Measurements from ENCODE around the gene PRSS2.

The PRSS2 gene

DNA sequence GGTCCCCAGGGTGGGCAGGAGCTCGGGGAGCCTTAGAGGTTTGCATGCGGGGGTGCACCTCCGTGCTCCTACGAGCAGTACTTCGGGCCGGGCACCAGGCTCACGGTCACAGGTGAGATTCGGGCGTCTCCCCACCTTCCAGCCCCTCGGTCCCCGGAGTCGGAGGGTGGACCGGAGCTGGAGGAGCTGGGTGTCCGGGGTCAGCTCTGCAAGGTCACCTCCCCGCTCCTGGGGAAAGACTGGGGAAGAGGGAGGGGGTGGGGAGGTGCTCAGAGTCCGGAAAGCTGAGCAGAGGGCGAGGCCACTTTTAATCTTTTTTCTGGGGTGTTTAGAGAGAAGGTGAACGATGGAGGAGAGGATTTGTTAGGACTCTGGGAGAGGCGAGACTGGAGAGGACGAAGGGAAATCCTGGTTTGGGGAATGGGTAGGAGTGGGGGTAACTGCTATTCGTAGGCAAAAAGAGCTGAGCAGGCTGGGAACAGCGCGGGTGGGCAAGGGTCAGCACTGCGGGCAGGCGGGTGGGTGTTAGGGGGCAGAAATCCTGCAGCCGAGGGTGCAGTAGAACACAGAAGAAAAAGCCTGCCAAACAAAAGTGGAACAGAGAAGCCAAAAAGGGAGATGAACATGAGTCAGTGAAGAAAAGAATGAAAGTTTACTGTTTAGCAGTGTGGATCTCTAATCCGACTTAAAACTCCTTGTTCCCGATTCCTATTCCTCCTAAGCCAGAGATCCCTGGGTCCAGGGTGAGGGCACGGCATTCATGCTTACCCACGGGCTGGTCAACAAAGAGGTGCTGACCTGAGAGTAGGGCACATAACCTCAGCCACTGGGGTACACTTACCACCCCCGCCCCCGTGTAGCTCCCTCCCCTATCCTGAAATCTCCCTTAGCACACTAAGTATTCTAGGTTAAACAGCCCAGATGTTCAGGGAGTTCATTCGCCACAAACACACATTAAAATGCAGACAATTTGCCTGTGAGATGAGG lies 26.9 kb downstream of the PRSS2 start:
- in situ Hi-C loops (cut with MboI; ENCODE audit: low pct_unique_long_range_greater_than_20kb, low sequenced_read_pairs), result no loop called here
- no peak for DNase-seq

DNA sequence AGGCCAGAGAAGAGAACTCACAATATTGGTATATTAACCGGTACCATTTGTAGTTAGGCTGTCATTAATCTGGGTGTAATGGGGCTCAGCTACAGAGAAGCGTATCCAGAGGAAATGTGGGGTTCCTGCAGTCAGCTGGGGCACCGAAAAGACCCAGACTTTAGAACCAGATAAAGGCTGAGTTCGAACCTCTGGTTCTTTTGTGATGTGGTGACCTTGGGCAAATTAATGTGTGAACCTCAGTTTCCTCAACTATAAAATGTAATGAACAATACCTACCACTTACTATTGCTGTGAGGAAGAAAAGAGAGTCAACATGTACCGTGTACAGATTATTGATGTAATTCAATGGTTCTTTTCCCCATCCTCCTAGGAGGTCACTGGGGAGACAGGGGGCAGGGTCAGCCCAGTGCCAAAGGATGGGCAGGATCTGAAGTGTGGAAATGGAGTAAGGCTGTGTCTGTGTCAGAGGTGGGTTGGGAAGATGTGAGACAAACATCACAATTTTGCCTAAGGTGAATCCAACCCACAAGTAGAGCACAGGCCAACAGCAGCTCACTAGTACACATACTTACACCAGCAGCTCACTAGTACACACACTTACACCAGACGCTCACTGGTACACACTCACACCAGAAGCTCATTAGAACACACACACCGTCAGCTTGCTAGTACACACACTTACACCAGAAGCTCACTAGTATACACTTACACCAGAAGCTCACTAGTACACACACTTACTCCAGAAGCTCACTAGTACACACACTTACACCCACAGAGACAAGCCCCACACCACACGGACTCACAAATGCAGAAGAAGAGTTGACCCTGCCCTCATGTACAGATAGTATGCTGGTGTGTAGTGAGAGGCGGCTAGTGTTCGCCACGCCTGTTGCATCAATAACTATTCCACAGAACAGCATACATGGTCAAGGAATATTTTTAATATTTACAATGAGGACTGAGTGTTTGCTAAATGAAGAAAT lies 28.0 kb downstream of the PRSS2 start:
- DNase-seq, result no peak
- in situ Hi-C loops (cut with MboI; ENCODE audit: low pct_unique_long_range_greater_than_20kb, low sequenced_read_pairs), result no loop called here

GRCh38 chr7:142799437-142799835 lies 28.7 kb downstream of the PRSS2 start:
- in situ Hi-C loops (cut with MboI; ENCODE audit: low pct_unique_long_range_greater_than_20kb, low sequenced_read_pairs), result no loop called here
- no peak for DNase-seq

DNA sequence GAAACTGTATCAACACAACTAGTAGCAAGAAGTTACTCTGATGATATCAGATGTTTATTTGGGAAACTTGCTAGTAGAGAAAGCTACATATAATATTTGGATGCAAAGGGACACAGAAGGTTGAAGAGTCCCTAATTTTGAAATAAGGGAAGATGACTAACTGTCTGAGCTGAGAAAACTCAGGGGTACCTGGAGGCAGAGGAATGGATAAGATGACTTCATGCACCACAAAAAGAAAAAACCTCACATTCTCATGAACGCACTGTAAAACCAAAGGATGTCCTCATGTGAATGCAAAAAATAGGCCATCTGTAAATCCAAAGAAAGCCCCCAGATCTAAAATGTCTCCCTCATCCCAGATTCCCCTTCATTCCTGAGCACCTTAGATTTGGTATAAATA lies 29.3 kb downstream of the PRSS2 start:
- DNase-seq, result no peak
- in situ Hi-C loops (cut with MboI; ENCODE audit: low pct_unique_long_range_greater_than_20kb, low sequenced_read_pairs), result no loop called here

DNA sequence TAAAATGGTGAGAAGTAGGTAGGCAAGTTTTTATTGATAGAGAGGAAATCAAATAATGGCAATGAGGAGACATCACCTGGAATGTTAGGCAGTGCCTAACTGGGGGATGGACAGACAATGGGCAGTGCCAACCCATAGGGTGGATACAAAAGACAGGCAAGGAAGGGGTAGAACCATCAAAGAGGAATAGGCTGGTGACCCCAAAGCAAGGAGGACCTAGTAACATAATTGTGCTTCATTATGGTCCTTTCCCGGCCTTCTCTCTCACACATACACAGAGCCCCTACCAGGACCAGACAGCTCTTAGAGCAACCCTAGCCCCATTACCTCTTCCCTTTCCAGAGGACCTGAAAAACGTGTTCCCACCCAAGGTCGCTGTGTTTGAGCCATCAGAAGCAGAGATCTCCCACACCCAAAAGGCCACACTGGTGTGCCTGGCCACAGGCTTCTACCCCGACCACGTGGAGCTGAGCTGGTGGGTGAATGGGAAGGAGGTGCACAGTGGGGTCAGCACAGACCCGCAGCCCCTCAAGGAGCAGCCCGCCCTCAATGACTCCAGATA lies 30.0 kb downstream of the PRSS2 start:
- in situ Hi-C loops (cut with MboI; ENCODE audit: low pct_unique_long_range_greater_than_20kb, low sequenced_read_pairs), result no loop called here

DNA sequence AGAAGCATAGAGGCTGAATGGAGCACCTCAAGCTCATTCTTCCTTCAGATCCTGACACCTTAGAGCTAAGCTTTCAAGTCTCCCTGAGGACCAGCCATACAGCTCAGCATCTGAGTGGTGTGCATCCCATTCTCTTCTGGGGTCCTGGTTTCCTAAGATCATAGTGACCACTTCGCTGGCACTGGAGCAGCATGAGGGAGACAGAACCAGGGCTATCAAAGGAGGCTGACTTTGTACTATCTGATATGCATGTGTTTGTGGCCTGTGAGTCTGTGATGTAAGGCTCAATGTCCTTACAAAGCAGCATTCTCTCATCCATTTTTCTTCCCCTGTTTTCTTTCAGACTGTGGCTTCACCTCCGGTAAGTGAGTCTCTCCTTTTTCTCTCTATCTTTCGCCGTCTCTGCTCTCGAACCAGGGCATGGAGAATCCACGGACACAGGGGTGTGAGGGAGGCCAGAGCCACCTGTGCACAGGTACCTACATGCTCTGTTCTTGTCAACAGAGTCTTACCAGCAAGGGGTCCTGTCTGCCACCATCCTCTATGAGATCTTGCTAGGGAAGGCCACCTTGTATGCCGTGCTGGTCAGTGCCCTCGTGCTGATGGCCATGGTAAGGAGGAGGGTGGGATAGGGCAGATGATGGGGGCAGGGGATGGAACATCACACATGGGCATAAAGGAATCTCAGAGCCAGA lies 31.0 kb downstream of the PRSS2 start:
- in situ Hi-C loops (cut with MboI; ENCODE audit: low pct_unique_long_range_greater_than_20kb, low sequenced_read_pairs), result no loop called here
- no peak for DNase-seq

More for the DNA sequence above, 30.0 kb downstream of the PRSS2 start:
- DNase-seq, result no peak

GRCh38 chr7:142802301-142802700 lies 31.5 kb downstream of the PRSS2 start:
- DNase-seq, result no peak

GRCh38 chr7:142803901-142804300 lies 33.1 kb downstream of the PRSS2 start:
- in situ Hi-C loops (cut with MboI; ENCODE audit: low pct_unique_long_range_greater_than_20kb, low sequenced_read_pairs), result no loop called here
- DNase-seq, result no peak

More at GRCh38 chr7:142802301-142802700, 31.5 kb downstream of the PRSS2 start:
- in situ Hi-C loops (cut with MboI; ENCODE audit: low pct_unique_long_range_greater_than_20kb, low sequenced_read_pairs), result no loop called here

GRCh38 chr7:142804728-142805207 lies 34.0 kb downstream of the PRSS2 start:
- DNase-seq, result peak; percentile 4

GRCh38 chr7:142805350-142806021 lies 34.7 kb downstream of the PRSS2 start:
- DNase-seq, result no peak
- in situ Hi-C loops (cut with MboI; ENCODE audit: low pct_unique_long_range_greater_than_20kb, low sequenced_read_pairs), result no loop called here

More at GRCh38 chr7:142804728-142805207, 34.0 kb downstream of the PRSS2 start:
- in situ Hi-C loops (cut with MboI; ENCODE audit: low pct_unique_long_range_greater_than_20kb, low sequenced_read_pairs), result no loop called here

DNA sequence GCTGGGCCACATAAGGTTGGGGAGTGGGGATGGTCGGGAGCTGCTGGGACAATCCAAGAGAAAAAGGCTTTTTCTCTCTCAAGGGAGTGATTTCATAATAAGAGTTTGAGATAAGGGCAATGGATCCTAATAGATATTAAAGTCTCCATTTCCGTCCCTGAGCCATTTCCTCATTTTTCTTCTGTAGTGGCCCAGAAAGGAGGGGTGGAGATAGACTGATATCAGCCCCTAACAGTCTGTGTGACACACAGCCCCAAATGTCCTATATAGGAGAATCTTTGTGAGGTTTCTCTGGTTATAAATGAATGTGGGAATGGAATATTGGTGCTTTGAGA lies 35.2 kb downstream of the PRSS2 start:
- DNase-seq, result no peak
- in situ Hi-C loops (cut with MboI; ENCODE audit: low pct_unique_long_range_greater_than_20kb, low sequenced_read_pairs), result no loop called here

GRCh38 chr7:142806957-142807356 lies 36.2 kb downstream of the PRSS2 start:
- in situ Hi-C loops (cut with MboI; ENCODE audit: low pct_unique_long_range_greater_than_20kb, low sequenced_read_pairs), result no loop called here
- DNase-seq, result no peak

DNA sequence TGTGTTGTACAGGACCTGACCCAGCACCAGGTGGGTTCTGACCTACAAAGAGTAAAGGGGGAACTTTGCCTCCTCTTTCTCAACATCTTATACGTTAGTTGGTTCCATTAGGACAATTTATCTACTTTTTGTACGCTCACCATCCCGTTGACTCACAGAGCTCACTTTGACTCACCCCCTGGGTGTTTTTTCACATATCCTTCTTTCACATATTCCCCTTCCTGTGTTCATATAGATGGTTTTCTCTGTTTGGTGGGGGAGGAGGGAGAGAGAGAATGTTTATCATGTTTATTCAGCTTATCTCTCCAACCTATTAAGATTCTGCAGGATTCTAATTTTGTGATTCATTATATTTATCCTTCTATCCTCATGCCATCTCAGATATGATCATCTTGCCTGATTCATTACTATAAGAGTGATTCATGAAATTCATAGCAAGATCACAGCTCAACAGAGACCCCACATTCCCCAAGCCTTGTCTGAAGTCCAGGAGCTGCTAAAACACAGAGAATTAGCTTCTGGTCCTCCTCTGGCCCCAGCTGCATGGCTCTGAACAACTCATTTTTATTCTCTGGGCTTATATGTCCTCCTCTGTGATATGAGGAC lies 37.2 kb downstream of the PRSS2 start:
- no peak for DNase-seq
- in situ Hi-C loops (cut with MboI; ENCODE audit: low pct_unique_long_range_greater_than_20kb, low sequenced_read_pairs), result no loop called here

GRCh38 chr7:142808461-142808801 lies 37.7 kb downstream of the PRSS2 start:
- in situ Hi-C loops (cut with MboI; ENCODE audit: low pct_unique_long_range_greater_than_20kb, low sequenced_read_pairs), result no loop called here
- no peak for DNase-seq

DNA sequence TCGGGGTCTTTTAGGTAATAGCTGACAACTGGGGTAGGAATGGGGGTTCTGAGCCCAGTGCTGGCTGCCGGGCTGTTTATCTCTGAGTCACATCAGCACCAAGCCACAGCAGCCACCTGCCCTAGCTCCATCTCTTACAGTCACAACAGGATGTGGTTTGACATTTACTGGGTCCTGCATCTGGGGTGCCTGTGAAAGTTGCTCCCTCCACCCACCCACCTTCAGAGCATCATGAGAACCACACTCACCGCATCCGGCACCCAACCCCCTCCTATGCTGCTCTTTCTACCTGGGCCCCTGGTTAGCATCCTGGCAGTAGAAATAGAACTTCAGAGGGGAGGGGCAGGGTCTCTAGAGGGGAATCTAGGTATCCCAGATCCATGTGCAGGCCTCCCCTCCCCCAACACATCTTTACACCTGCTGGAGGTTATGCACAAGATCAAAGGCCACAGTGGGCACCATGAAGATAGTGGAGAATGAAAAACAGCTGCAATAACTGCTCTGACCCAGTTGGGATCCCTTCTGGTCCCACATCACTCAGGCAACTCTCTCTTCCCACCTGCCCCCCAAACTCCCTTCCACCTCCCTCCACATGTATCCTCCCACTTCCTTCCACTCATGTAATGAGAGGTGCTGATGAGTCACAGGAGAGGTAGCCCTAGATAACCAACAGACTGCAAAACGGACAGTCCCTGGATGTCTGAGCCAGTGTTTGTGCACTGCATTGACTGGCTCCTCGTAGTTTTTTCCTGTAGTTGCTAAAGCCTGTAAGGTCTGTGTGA lies 38.2 kb downstream of the PRSS2 start:
- peak; percentile 23 for DNase-seq

GRCh38 chr7:142809671-142810070 lies 38.9 kb downstream of the PRSS2 start:
- in situ Hi-C loops (cut with MboI; ENCODE audit: low pct_unique_long_range_greater_than_20kb, low sequenced_read_pairs), result no loop called here
- no peak for DNase-seq

More for the DNA sequence above, 38.2 kb downstream of the PRSS2 start:
- in situ Hi-C loops (cut with MboI; ENCODE audit: low pct_unique_long_range_greater_than_20kb, low sequenced_read_pairs), result no loop called here

- in situ Hi-C loops (cut with MboI; ENCODE audit: low pct_unique_long_range_greater_than_20kb, low sequenced_read_pairs), result no loop called here
- peak; percentile 76 for DNase-seq
Measured at GRCh38 chr7:142811154-142811737, 40.5 kb downstream of the PRSS2 start.
